HepG2 (cell line): Measurements from ENCODE around the gene FBXW4. TPM values are rescaled to one million over a fixed set of nuclear protein-coding genes. Genes with fewer than 3 reads are reported as not detected.
A peak's percentile ranks its signal among the peaks of the same experiment; 100 is the strongest.

Experiments used
- ATAC-seq: fragments of 200-7000 bp; cut with Tn5 transposase; 3 replicates; pipeline ENCODE4 v1.9.1; 2020; ENCODE audit warnings: mild to moderate bottlenecking, moderate library complexity
- BruUV-seq: library from RNA; stranded (reverse); fragments of 400-500 nt; replicated peaks from 2 replicates; lab custom pipeline; 2021; lab: Mats Ljungman, UMichigan
- CTCF ChIA-PET: fragments of 300-600 bp; formaldehyde crosslinking; extraction: SDS; loops from one replicate; lab custom pipeline; 2021; ENCODE audit warnings: low total read pairs, inconsistent platforms, low intra/inter-chr PET ratio; lab: Yijun Ruan, JAX
- POLR2A ChIA-PET: fragments of 350-600 bp; sonication (Branson Sonifier 250); formaldehyde crosslinking; loops from one replicate; lab custom pipeline; 2020; ENCODE audit warnings: antibody characterized with exemption, inconsistent platforms; lab: Yijun Ruan, JAX
- DNase-seq: peaks from one replicate; pipeline ENCODE4 v3.0.0-alpha.2; 2015; ENCODE audit warnings: low spot score
- FAIRE-seq: peaks from 3 replicates; lab custom pipeline; 2011; peaks lifted over from hg19 to GRCh38; lab: Jason Lieb, UNC
- H2AFZ ChIP-seq: one replicate; pipeline ENCODE4 v1.6.1; 2011; ENCODE audit warnings: low read length, inconsistent platforms
- H3K27ac ChIP-seq: fragments of 300-600 bp; 3 replicates; pipeline ENCODE4 v1.8.0; 2011; ENCODE audit warnings: mixed run types, mild to moderate bottlenecking, mixed read lengths, low read length, inconsistent platforms; ENCODE audit not compliant: insufficient read depth; ENCODE audit errors: extremely low read length
- H3K27me3 ChIP-seq, 2 experiments: fragments of 200-600 bp in 1 of 2; 2 replicates in 1 of 2; 3 replicates in 1 of 2; pipeline versions ENCODE4 v1.6.0 to v1.8.0; 2011; ENCODE audit warnings: low read length in 2 of 2, mild to moderate bottlenecking in 2 of 2, moderate library complexity in 2 of 2, inconsistent platforms in 1 of 2; ENCODE audit not compliant: insufficient read depth in 2 of 2, control insufficient read depth in 1 of 2
- H3K36me3 ChIP-seq, 2 experiments: fragments of 200-600 bp in 1 of 2; replicated peaks in 1 of 2; 2 replicates in 1 of 2; 3 replicates in 1 of 2; pipeline versions ENCODE4 v1.5.1 to v1.8.0; 2011; ENCODE audit warnings: low read length in 2 of 2, inconsistent platforms in 1 of 2; ENCODE audit not compliant: insufficient read depth in 2 of 2, control insufficient read depth in 1 of 2
- H3K4me1 ChIP-seq: 2 replicates; pipeline ENCODE4 v1.5.1; 2012; ENCODE audit warnings: low read length, inconsistent platforms; ENCODE audit not compliant: insufficient read depth
- H3K4me2 ChIP-seq: 2 replicates; pipeline ENCODE4 v1.6.0; 2011; ENCODE audit warnings: low read depth, low read length, inconsistent platforms
- H3K4me3 ChIP-seq, 3 experiments: fragments of 200-600 bp in 1 of 3; sonication (generic), shearing (Covaris generic) in 1 of 3; replicated peaks in 1 of 3; 2 replicates each; pipeline ENCODE4 v1.5.1; 2011 to 2016; ENCODE audit warnings: low read length in 3 of 3, inconsistent platforms in 2 of 3, low read depth in 2 of 3, mild to moderate bottlenecking in 2 of 3, control low read depth in 1 of 3, mixed read lengths in 1 of 3; ENCODE audit not compliant: insufficient read depth in 1 of 3
- H3K79me2 ChIP-seq: one replicate; pipeline ENCODE4 v1.6.1; 2011; ENCODE audit warnings: low read length, inconsistent platforms; ENCODE audit not compliant: insufficient read depth
- H3K9ac ChIP-seq: 2 replicates; pipeline ENCODE4 v1.6.0; 2011; ENCODE audit warnings: mild to moderate bottlenecking, low read depth, low read length, inconsistent platforms; ENCODE audit not compliant: insufficient read depth
- H3K9me3 ChIP-seq: 2 replicates; pipeline ENCODE4 v1.5.1; 2012; ENCODE audit warnings: mild to moderate bottlenecking, low read length
- H4K20me1 ChIP-seq: 2 replicates; pipeline ENCODE4 v1.6.0; 2011; ENCODE audit warnings: inconsistent platforms, mild to moderate bottlenecking, low read length, moderate library complexity; ENCODE audit not compliant: insufficient read depth
- FOSL2 ChIP-seq: sonication (generic); formaldehyde crosslinking; IDR thresholded peaks from 2 replicates; pipeline ENCODE4 v1.4.0; 2020; ENCODE audit warnings: missing genetic modification reagents
- FOXJ3 ChIP-seq: sonication (generic); formaldehyde crosslinking; IDR thresholded peaks from 2 replicates; pipeline ENCODE4 v1.4.0; 2020; ENCODE audit warnings: missing genetic modification reagents, mild to moderate bottlenecking, borderline replicate concordance
- NFYB ChIP-seq: sonication (generic); formaldehyde crosslinking; IDR thresholded peaks from 2 replicates; pipeline ENCODE4 v1.4.0; 2020; ENCODE audit warnings: missing genetic modification reagents
- NFYC ChIP-seq: IDR thresholded peaks from 2 replicates; pipeline ENCODE4 v1.6.1; 2016; ENCODE audit warnings: missing genetic modification reagents, missing compliant biosample characterization
- RFX5 ChIP-seq: IDR thresholded peaks from 2 replicates; pipeline ENCODE4 v1.6.1; 2011; ENCODE audit warnings: low read depth, low read length, improper control_type of control experiment
- RFXANK ChIP-seq: IDR thresholded peaks from 2 replicates; pipeline ENCODE4 v1.6.1; 2016
- RFXAP ChIP-seq: sonication (generic); formaldehyde crosslinking; IDR thresholded peaks from 2 replicates; pipeline ENCODE4 v1.4.0; 2020; ENCODE audit warnings: missing genetic modification reagents, borderline replicate concordance
- ZNF441 ChIP-seq: sonication (generic); formaldehyde crosslinking; IDR thresholded peaks from 2 replicates; pipeline ENCODE4 v1.7.0; 2021; ENCODE audit warnings: missing genetic modification reagents, borderline replicate concordance
- ZSCAN9 ChIP-seq: IDR thresholded peaks from 2 replicates; pipeline ENCODE4 v1.6.1; 2016; ENCODE audit warnings: borderline replicate concordance
- WGBS: methylation state at CpG from one replicate; pipeline ENCODE4 v1.1.6; 2017; ENCODE audit warnings: low lambda C conversion rate; 5-methylcytosine and 5-hydroxymethylcytosine counted together
- in situ Hi-C: cut with HindIII; loops from 2 replicates; pipeline ENCODE4 v1.10.0; 2017; ENCODE audit warnings: low pct_unique_long_range_greater_than_20kb; ENCODE audit not compliant: extremely low pct_ligation_motif_present
- intact Hi-C: fragments of 100-400 bp; cut with micrococcal nuclease; formaldehyde crosslinking; loops from one replicate; pipeline ENCODE4 v1.10.0; 2022; ENCODE audit not compliant: unreplicated experiment
- polyA plus RNA-seq, 8 experiments: library from polyadenylated mRNA; depleted of rRNA in 3 of 8; stranded (reverse) in 7 of 8; unstranded in 1 of 8; fragments of >200 nt; fragmentation: Illumina TruSeq in 4 of 8; extraction: Trizol in 4 of 8; gene quantifications; 2 replicates each; pipeline versions ENCODE4 v1.2.1 to v1.2.3, GENCODE V29; 2011 to 2016; ENCODE audit warnings: low read depth in 4 of 8, missing spikeins in 1 of 8, mixed read lengths in 1 of 8; ENCODE audit not compliant: insufficient read depth in 1 of 8
- total RNA-seq, 5 experiments: library from RNA; depleted of rRNA; stranded (reverse); fragments of >200 nt; fragmentation: Illumina TruSeq; extraction: Trizol; gene quantifications; 2 replicates each; pipeline ENCODE4 v1.2.3, GENCODE V29; 2016; ENCODE audit warnings: low read depth in 1 of 5
- TF ChIP-seq, protein P1 (sequence below): sonication (generic); formaldehyde crosslinking; IDR thresholded peaks from 2 replicates; pipeline ENCODE4 v1.4.0; 2020; ENCODE audit warnings: missing genetic modification reagents
- TF ChIP-seq, protein P2 (sequence below): sonication (generic); formaldehyde crosslinking; IDR thresholded peaks from 2 replicates; pipeline ENCODE4 v1.4.0; 2020; ENCODE audit warnings: missing genetic modification reagents, borderline replicate concordance

Gene FBXW4
- total and polyA plus RNA-seq, 2 of the 13 experiments (the other 11 are each of a cell fraction or from before 2014, with no cell fraction given): 23.5 to 33.7 TPM

DNA sequence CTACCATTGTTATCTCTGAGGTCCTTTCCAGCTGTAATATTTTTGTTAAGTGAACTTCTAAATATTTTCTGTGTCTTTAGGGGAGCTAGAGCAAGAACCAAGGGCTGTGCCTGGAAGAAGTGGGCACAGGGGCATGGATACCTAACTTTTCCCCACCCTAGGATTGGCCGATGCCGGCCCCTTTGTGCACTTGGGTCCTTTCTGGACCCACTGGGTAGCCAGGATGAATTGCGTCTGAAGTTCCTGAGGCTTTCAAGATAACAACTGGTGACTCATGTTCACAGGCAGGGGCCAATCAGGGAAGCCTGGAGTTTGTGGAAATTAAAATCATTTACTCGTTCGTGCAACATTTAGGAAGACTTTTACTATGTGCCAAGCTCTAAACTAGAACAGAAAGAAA lies 106.1 kb downstream of the FBXW4 start:
- H3K36me3 ChIP-seq: peaks cover 3 to 8% of the 10 kb centered on the region in 2 experiments; a peak in 1 of 5 replicates
- peak overlapping the region; percentile 86 to 95 (median 94) for H3K4me3 ChIP-seq
- H2AFZ ChIP-seq: peak overlapping the region; percentile 63
- intact Hi-C loops (no loop called here), in situ Hi-C loops (no loop called here)
- CTCF ChIA-PET: no interaction called here
- ATAC-seq (peak; percentile 59), FAIRE-seq (peak; percentile 65), DNase-seq (peak; percentile 40)
- no peaks in the 10 kb centered on the region for H3K9me3 ChIP-seq
- peak overlapping the region; percentile 1 for H3K27ac ChIP-seq
- BruUV-seq: no TSS peak
- H4K20me1 ChIP-seq: no peaks in the 10 kb centered on the region
- 3% methylated on average over 5 of the region's 5 CpGs for WGBS
- no peak for TF ChIP-seq ZNF441 (CRISPR knock-in tag)
- peak; percentile 76 for TF ChIP-seq FOSL2 (CRISPR knock-in tag)
- TF ChIP-seq, protein P1, sequence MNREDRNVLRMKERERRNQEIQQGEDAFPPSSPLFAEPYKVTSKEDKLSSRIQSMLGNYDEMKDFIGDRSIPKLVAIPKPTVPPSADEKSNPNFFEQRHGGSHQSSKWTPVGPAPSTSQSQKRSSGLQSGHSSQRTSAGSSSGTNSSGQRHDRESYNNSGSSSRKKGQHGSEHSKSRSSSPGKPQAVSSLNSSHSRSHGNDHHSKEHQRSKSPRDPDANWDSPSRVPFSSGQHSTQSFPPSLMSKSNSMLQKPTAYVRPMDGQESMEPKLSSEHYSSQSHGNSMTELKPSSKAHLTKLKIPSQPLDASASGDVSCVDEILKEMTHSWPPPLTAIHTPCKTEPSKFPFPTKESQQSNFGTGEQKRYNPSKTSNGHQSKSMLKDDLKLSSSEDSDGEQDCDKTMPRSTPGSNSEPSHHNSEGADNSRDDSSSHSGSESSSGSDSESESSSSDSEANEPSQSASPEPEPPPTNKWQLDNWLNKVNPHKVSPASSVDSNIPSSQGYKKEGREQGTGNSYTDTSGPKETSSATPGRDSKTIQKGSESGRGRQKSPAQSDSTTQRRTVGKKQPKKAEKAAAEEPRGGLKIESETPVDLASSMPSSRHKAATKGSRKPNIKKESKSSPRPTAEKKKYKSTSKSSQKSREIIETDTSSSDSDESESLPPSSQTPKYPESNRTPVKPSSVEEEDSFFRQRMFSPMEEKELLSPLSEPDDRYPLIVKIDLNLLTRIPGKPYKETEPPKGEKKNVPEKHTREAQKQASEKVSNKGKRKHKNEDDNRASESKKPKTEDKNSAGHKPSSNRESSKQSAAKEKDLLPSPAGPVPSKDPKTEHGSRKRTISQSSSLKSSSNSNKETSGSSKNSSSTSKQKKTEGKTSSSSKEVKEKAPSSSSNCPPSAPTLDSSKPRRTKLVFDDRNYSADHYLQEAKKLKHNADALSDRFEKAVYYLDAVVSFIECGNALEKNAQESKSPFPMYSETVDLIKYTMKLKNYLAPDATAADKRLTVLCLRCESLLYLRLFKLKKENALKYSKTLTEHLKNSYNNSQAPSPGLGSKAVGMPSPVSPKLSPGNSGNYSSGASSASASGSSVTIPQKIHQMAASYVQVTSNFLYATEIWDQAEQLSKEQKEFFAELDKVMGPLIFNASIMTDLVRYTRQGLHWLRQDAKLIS: no peak
- TF ChIP-seq NFYB (CRISPR knock-in tag): peak; percentile 67
- TF ChIP-seq, protein P2, sequence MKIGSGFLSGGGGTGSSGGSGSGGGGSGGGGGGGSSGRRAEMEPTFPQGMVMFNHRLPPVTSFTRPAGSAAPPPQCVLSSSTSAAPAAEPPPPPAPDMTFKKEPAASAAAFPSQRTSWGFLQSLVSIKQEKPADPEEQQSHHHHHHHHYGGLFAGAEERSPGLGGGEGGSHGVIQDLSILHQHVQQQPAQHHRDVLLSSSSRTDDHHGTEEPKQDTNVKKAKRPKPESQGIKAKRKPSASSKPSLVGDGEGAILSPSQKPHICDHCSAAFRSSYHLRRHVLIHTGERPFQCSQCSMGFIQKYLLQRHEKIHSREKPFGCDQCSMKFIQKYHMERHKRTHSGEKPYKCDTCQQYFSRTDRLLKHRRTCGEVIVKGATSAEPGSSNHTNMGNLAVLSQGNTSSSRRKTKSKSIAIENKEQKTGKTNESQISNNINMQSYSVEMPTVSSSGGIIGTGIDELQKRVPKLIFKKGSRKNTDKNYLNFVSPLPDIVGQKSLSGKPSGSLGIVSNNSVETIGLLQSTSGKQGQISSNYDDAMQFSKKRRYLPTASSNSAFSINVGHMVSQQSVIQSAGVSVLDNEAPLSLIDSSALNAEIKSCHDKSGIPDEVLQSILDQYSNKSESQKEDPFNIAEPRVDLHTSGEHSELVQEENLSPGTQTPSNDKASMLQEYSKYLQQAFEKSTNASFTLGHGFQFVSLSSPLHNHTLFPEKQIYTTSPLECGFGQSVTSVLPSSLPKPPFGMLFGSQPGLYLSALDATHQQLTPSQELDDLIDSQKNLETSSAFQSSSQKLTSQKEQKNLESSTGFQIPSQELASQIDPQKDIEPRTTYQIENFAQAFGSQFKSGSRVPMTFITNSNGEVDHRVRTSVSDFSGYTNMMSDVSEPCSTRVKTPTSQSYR (CRISPR knock-in tag): no peak
- TF ChIP-seq NFYC (CRISPR knock-in tag): 0 out of 2 replicates have a peak, but pooled peaks have one; percentile 26
- peak; percentile 33; the same call in 1 of the 2 replicates for TF ChIP-seq RFXAP (CRISPR knock-in tag)
- TF ChIP-seq FOXJ3: no peak
- TF ChIP-seq RFX5: peak; percentile 98
- peak; percentile 97 for TF ChIP-seq RFXANK (CRISPR knock-in tag)
- TF ChIP-seq ZSCAN9 (CRISPR knock-in tag): no peak
- H3K4me2 ChIP-seq: peak overlapping the region; percentile 94
- no peaks in the 10 kb centered on the region; a peak in 1 of 5 replicates for H3K27me3 ChIP-seq
- POLR2A ChIA-PET: interaction anchor here (1.3 kb wide), 1 partner anchor 14 kb away, joined by 4 read pairs; no protein-coding TSS in a partner anchor
- peaks cover 25% of the 10 kb centered on the region for H3K4me1 ChIP-seq
- peak overlapping the region; percentile 90; the same call in 1 of the 2 replicates for H3K9ac ChIP-seq
- H3K79me2 ChIP-seq: peaks cover 16% of the 10 kb centered on the region
